Keratinocyte (primary cell): Measurements from ENCODE around the gene CIDEC. TPM values are rescaled to one million over a fixed set of nuclear protein-coding genes. Genes with fewer than 3 reads are reported as not detected.

Experiments
- DNase-seq: peaks from one replicate; pipeline ENCODE4 v3.0.0-alpha.2; 2011; ENCODE audit warnings: low read depth, missing footprints, low spot score
- FAIRE-seq: peaks from 2 replicates; lab custom pipeline; 2011; peaks lifted over from hg19 to GRCh38; lab: Jason Lieb, UNC
- H2AFZ ChIP-seq: 2 replicates; pipeline ENCODE4 v1.6.0; 2012; ENCODE audit warnings: low read length, control low read depth, inconsistent platforms; ENCODE audit not compliant: control insufficient read depth
- H3K27ac ChIP-seq: 2 replicates; pipeline ENCODE4 v1.5.1; 2011; ENCODE audit warnings: low read length; ENCODE audit not compliant: control insufficient read depth, insufficient read depth
- H3K27me3 ChIP-seq: 3 replicates; pipeline ENCODE4 v1.6.0; 2011; ENCODE audit warnings: low read length; ENCODE audit not compliant: control insufficient read depth, insufficient read depth; ENCODE audit errors: extremely low read depth
- H3K36me3 ChIP-seq, 2 experiments: 2 replicates in 1 of 2; 3 replicates in 1 of 2; pipeline ENCODE4 v1.5.1; 2011; ENCODE audit warnings: low read length in 2 of 2, mild to moderate bottlenecking in 1 of 2; ENCODE audit not compliant: control insufficient read depth in 2 of 2, insufficient read depth in 2 of 2; ENCODE audit errors: extremely low read depth in 1 of 2
- H3K4me1 ChIP-seq: 3 replicates; pipeline ENCODE4 v1.5.1; 2011; ENCODE audit warnings: low read length; ENCODE audit not compliant: control insufficient read depth, insufficient read depth; ENCODE audit errors: extremely low read depth
- H3K4me2 ChIP-seq: 3 replicates; pipeline ENCODE4 v1.6.0; 2011; ENCODE audit warnings: low read depth, low read length; ENCODE audit not compliant: control insufficient read depth, insufficient read depth; ENCODE audit errors: extremely low read depth
- H3K4me3 ChIP-seq, 3 experiments: fragments of 200-600 bp in 1 of 3; sonication (generic) in 1 of 3; 2 replicates in 2 of 3; 3 replicates in 1 of 3; pipeline ENCODE4 v1.5.1; 2011 to 2016; ENCODE audit warnings: low read length in 3 of 3, mild to moderate bottlenecking in 3 of 3, control low read depth in 2 of 3, inconsistent platforms in 1 of 3, low read depth in 1 of 3, mixed read lengths in 1 of 3, mixed run types in 1 of 3, moderate library complexity in 1 of 3; ENCODE audit not compliant: control insufficient read depth in 2 of 3, insufficient read depth in 2 of 3; ENCODE audit errors: extremely low read depth in 1 of 3
- H3K79me2 ChIP-seq: 2 replicates; pipeline ENCODE4 v1.6.0; 2012; ENCODE audit warnings: low read length; ENCODE audit not compliant: control insufficient read depth, insufficient read depth
- H3K9ac ChIP-seq: 3 replicates; pipeline ENCODE4 v1.6.0; 2011; ENCODE audit warnings: low read length; ENCODE audit not compliant: control insufficient read depth, insufficient read depth; ENCODE audit errors: extremely low read depth
- H3K9me1 ChIP-seq: 3 replicates; pipeline ENCODE4 v1.6.0; 2011; ENCODE audit warnings: low read length; ENCODE audit not compliant: control insufficient read depth, insufficient read depth; ENCODE audit errors: extremely low read depth
- H3K9me3 ChIP-seq: 2 replicates; pipeline ENCODE4 v1.5.1; 2012; ENCODE audit warnings: low read depth, low read length; ENCODE audit not compliant: control insufficient read depth
- H4K20me1 ChIP-seq: 3 replicates; pipeline ENCODE4 v1.6.0; 2011; ENCODE audit warnings: low read length; ENCODE audit not compliant: control insufficient read depth, insufficient read depth; ENCODE audit errors: extremely low read depth
- EZH2 ChIP-seq: IDR thresholded peaks from one replicate; pipeline ENCODE4 v1.6.1; 2012; ENCODE audit warnings: inconsistent platforms, mild to moderate bottlenecking, low read length, moderate library complexity
- dilution Hi-C: fragments of 300-500 bp; cut with MboI; formaldehyde crosslinking; loops from one replicate; pipeline ENCODE4 v1.7.0; 2020; ENCODE audit warnings: low sequenced_read_pairs; ENCODE audit not compliant: extremely low pct_ligation_motif_present
- polyA plus RNA-seq, 5 experiments: library from polyadenylated mRNA; depleted of rRNA in 3 of 5; stranded (reverse) in 3 of 5; stranded (forward) in 1 of 5; unstranded in 1 of 5; fragments of >200 nt; gene quantifications; 1 replicate in 1 of 5; 2 replicates in 3 of 5; 3 replicates in 1 of 5; pipeline versions ENCODE4 v1.2.1 to v1.2.3, GENCODE V29; 2011 to 2012; ENCODE audit warnings: missing spikeins in 2 of 5, low read depth in 1 of 5, low replicate concordance in 1 of 5
- TF ChIP-seq, protein P1 (sequence below), 3 experiments: IDR thresholded peaks in 1 of 3; conservative IDR thresholded peaks in 1 of 3; optimal IDR thresholded peaks in 1 of 3; 2 replicates in 2 of 3; 3 replicates in 1 of 3; pipeline versions ENCODE3 to v1.5.1; 2011; ENCODE audit warnings: low read length in 3 of 3, mild to moderate bottlenecking in 3 of 3, moderate library complexity in 2 of 3, control low read depth in 1 of 3, inconsistent platforms in 1 of 3; ENCODE audit not compliant: insufficient read depth in 2 of 3; ENCODE audit errors: extremely low read depth in 1 of 3

The CIDEC gene
- polyA plus RNA-seq, 1 donor (not counting 4 experiments of a cell fraction or from before 2014, with no cell fraction given) = not detected

DNA sequence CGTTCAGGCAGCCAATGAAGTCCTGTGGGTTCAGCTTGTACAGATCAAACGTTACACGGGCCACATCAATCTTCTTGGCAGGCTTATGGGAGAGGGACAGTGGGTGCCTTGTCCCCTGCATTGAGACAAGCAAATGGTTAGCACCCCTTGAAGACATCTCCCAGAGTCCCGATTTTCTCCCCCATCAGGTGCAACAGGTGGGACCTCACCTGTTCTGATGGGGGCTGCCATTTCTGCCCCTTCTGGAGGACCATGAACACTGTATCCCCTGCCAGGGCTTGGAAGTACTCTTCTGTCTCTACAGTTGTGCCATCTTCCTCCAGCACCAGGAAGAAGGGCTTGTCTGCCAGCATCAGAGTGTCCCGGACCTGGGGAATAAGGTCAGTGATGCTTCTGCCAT lies 10.1 kb downstream of the CIDEC start:
- Histone ChIP-seq H2AFZ (no peak overlapping the region), H3K9me1 (no peaks in the 10 kb centered on the region), H3K4me1 (peaks cover 3% of the 10 kb centered on the region), H3K79me2 (no peaks in the 10 kb centered on the region), H3K4me2 (no peak overlapping the region), H3K27me3 (no peaks in the 10 kb centered on the region), H4K20me1 (no peaks in the 10 kb centered on the region), H3K36me3 (no peaks in the 10 kb centered on the region), H3K27ac (no peak overlapping the region), H3K9me3 (no peaks in the 10 kb centered on the region), H3K4me3 (no peak overlapping the region), H3K9ac (no peak overlapping the region)
- dilution Hi-C loops = no loop called here
- FAIRE-seq (no peak), DNase-seq (no peak)
- TF ChIP-seq, protein P1, sequence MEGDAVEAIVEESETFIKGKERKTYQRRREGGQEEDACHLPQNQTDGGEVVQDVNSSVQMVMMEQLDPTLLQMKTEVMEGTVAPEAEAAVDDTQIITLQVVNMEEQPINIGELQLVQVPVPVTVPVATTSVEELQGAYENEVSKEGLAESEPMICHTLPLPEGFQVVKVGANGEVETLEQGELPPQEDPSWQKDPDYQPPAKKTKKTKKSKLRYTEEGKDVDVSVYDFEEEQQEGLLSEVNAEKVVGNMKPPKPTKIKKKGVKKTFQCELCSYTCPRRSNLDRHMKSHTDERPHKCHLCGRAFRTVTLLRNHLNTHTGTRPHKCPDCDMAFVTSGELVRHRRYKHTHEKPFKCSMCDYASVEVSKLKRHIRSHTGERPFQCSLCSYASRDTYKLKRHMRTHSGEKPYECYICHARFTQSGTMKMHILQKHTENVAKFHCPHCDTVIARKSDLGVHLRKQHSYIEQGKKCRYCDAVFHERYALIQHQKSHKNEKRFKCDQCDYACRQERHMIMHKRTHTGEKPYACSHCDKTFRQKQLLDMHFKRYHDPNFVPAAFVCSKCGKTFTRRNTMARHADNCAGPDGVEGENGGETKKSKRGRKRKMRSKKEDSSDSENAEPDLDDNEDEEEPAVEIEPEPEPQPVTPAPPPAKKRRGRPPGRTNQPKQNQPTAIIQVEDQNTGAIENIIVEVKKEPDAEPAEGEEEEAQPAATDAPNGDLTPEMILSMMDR (optimal IDR thresholded peaks at IDR 0.05 in 1 of 3, IDR thresholded peaks at IDR 0.05 in 1 of 3, conservative IDR thresholded peaks at IDR 0.05 in 1 of 3; ENCODE audit: extremely low read depth in 1 of 3, insufficient read depth in 2 of 3, low read length in 3 of 3) = no peak
- no peak for TF ChIP-seq EZH2

DNA sequence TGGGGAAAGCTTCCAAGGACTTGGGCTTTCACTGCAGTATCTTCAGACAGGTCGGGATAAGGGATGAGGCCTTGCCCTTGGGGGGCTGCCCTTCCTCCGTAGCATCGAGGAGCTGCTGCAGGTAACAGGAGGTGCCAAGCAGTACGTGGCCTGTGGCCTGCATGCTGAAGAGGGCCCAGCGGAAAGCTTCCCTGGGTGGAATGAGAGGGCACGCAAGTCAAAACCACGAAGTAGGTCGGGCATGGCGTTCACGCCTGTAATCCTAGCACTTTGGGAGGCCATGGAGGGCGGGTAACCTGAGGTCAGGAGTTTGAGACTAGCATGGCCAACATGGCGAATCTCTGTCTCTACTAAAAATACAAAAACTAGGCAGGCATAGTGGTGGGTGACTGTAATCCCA lies 12.9 kb downstream of the CIDEC start:
- Histone ChIP-seq H3K9me3 (no peaks in the 10 kb centered on the region), H3K4me1 (peaks cover 3% of the 10 kb centered on the region), H4K20me1 (no peaks in the 10 kb centered on the region), H3K27ac (no peak overlapping the region), H3K9me1 (no peaks in the 10 kb centered on the region), H2AFZ (no peak overlapping the region), H3K27me3 (no peaks in the 10 kb centered on the region), H3K4me2 (no peak overlapping the region), H3K9ac (no peak overlapping the region), H3K79me2 (no peaks in the 10 kb centered on the region), H3K4me3 (no peak overlapping the region), H3K36me3 (no peaks in the 10 kb centered on the region)
- dilution Hi-C loops = no loop called here
- TF ChIP-seq, protein P1 (optimal IDR thresholded peaks at IDR 0.05 in 1 of 3, IDR thresholded peaks at IDR 0.05 in 1 of 3, conservative IDR thresholded peaks at IDR 0.05 in 1 of 3; ENCODE audit: extremely low read depth in 1 of 3, insufficient read depth in 2 of 3, low read length in 3 of 3) = no peak
- no peak for TF ChIP-seq EZH2
- FAIRE-seq (no peak), DNase-seq (no peak)
